Natural killer cell (primary cell): ENCODE measurements around the gene RHOBTB3. TPM values are rescaled to one million over a fixed set of nuclear protein-coding genes. Genes with fewer than 3 reads are reported as not detected.
A peak's percentile ranks its signal among the peaks of the same experiment; 100 is the strongest.

ENCODE experiments used
- ATAC-seq, 3 donors: fragments of 150-1000 bp in 2 of 3; fragments of 200-7000 bp in 1 of 3; cut with Tn5 transposase; 1 replicate in 1 of 3; 2 replicates in 2 of 3; pipeline ENCODE4 v1.10.0; 2021; ENCODE audit warnings: mild to moderate bottlenecking in 2 of 3, moderate library complexity in 2 of 3
- DNase-seq, 2 donors: peaks; one replicate each; pipeline versions ENCODE4 v3.0.0 to v3.0.0-alpha.2; 2013 to 2021; ENCODE audit warnings: mixed read lengths in 1 of 2
- H3K27ac ChIP-seq: one replicate; pipeline ENCODE4 v1.5.1; 2013; ENCODE audit warnings: mild to moderate bottlenecking, low read length
- H3K27me3 ChIP-seq: one replicate; pipeline ENCODE4 v1.6.1; 2013; ENCODE audit warnings: low read length; ENCODE audit not compliant: control insufficient read depth, insufficient read depth
- H3K36me3 ChIP-seq: one replicate; pipeline ENCODE4 v1.6.1; 2013; ENCODE audit warnings: low read length; ENCODE audit not compliant: control insufficient read depth, insufficient read depth
- H3K4me1 ChIP-seq: one replicate; pipeline ENCODE4 v1.6.1; 2013; ENCODE audit warnings: low read length; ENCODE audit not compliant: control insufficient read depth, insufficient read depth
- H3K4me3 ChIP-seq: one replicate; pipeline ENCODE4 v1.5.1; 2013; ENCODE audit warnings: low read length
- H3K9me3 ChIP-seq: one replicate; pipeline ENCODE4 v1.6.1; 2013; ENCODE audit warnings: low read length; ENCODE audit not compliant: control insufficient read depth, insufficient read depth
- H3K27ac Mint-ChIP-seq, 2 donors: one replicate each; pipeline ENCODE4 v1.8.0; 2022; ENCODE audit warnings: mild to moderate bottlenecking in 2 of 2, mixed read lengths in 2 of 2, moderate library complexity in 1 of 2
- H3K27me3 Mint-ChIP-seq, 2 donors: one replicate each; pipeline ENCODE4 v1.8.0; 2022; ENCODE audit warnings: low read depth in 2 of 2, mixed read lengths in 2 of 2
- H3K36me3 Mint-ChIP-seq: one replicate; pipeline ENCODE4 v1.8.0; 2022; ENCODE audit warnings: mixed read lengths
- H3K4me1 Mint-ChIP-seq, 2 donors: one replicate each; pipeline ENCODE4 v1.8.0; 2022; ENCODE audit warnings: mixed read lengths in 2 of 2
- H3K4me3 Mint-ChIP-seq: one replicate; pipeline ENCODE4 v1.8.0; 2022; ENCODE audit warnings: mild to moderate bottlenecking, moderate library complexity, mixed read lengths
- H3K9me3 Mint-ChIP-seq, 2 donors: one replicate each; pipeline ENCODE4 v1.8.0; 2022; ENCODE audit warnings: mixed read lengths in 2 of 2
- CTCF ChIP-seq: fragments of 200-600 bp; IDR thresholded peaks from one replicate; pipeline ENCODE4 v1.8.0; 2022; ENCODE audit warnings: antibody characterized with exemption
- WGBS: methylation state at CpG from one replicate; pipeline ENCODE4 v1.1.7; 2013; ENCODE audit warnings: missing lambda C conversion rate; ENCODE audit not compliant: insufficient coverage; 5-methylcytosine and 5-hydroxymethylcytosine counted together
- intact Hi-C: fragments of 100-400 bp; cut with micrococcal nuclease; formaldehyde crosslinking; loops from one replicate; pipeline ENCODE4 v1.14.2; 2022
- total RNA-seq, 4 donors: library from RNA; stranded (reverse); fragments of 120-200 nt in 1 of 4; gene quantifications; one replicate each; pipeline versions ENCODE4 v1.2.3 to v1.2.4, GENCODE V29; 2013 to 2022

Gene RHOBTB3
- total RNA-seq, 3 donors from 2014 or later (not counting 1 experiment from before 2014, with no cell fraction given): 46.5 to 55.1 (median 46.5) TPM

GRCh38 chr5:95727764-95728191 lies 3.4 kb upstream of the RHOBTB3 start:
- peak in 1 of 2 donors; percentile 11 for DNase-seq
- 96% methylated on average over 2 of the region's 2 CpGs for WGBS
- Histone ChIP-seq H3K27ac (no peak overlapping the region), H3K36me3 (no peaks in the 10 kb centered on the region), H3K4me3 (no peak overlapping the region), H3K4me1 (peaks cover 8% of the 10 kb centered on the region), H3K27me3 (no peaks in the 10 kb centered on the region), H3K9me3 (no peaks in the 10 kb centered on the region)
- no peak overlapping the region for H3K4me3 Mint-ChIP-seq
- no peak for TF ChIP-seq CTCF
- intact Hi-C loops: no loop called here
- no peak overlapping the region for H3K27ac Mint-ChIP-seq
- peaks cover 38 to 51% of the 10 kb centered on the region in 2 donors for H3K4me1 Mint-ChIP-seq
- ATAC-seq: no peak
- no peaks in the 10 kb centered on the region for H3K36me3 Mint-ChIP-seq
- no peaks in the 10 kb centered on the region for H3K9me3 Mint-ChIP-seq
- no peaks in the 10 kb centered on the region for H3K27me3 Mint-ChIP-seq

- Mint-ChIP-seq H3K27me3 (no peaks in the 10 kb centered on the region), H3K4me1 (peaks cover 44 to 57% of the 10 kb centered on the region in 2 donors), H3K9me3 (no peaks in the 10 kb centered on the region), H3K36me3 (no peaks in the 10 kb centered on the region), H3K27ac (no peak overlapping the region), H3K4me3 (no peak overlapping the region)
- Histone ChIP-seq H3K27me3 (no peaks in the 10 kb centered on the region), H3K36me3 (no peaks in the 10 kb centered on the region), H3K9me3 (no peaks in the 10 kb centered on the region), H3K4me1 (peaks cover 8% of the 10 kb centered on the region), H3K27ac (no peak overlapping the region), H3K4me3 (no peak overlapping the region)
- DNase-seq (peak in 1 of 2 donors; percentile 13), ATAC-seq (no peak)
- no peak for TF ChIP-seq CTCF
- 60% methylated on average over 3 of the region's 3 CpGs for WGBS
- intact Hi-C loops: no loop called here
Observed at GRCh38 chr5:95728494-95729114, 2.5 kb upstream of the RHOBTB3 start.

- H3K36me3 ChIP-seq: no peaks in the 10 kb centered on the region
- no peak overlapping the region for H3K4me3 ChIP-seq
- Mint-ChIP-seq H3K27me3 (no peaks in the 10 kb centered on the region), H3K4me3 (peak overlapping the region; percentile 94), H3K4me1 (peaks cover 44 to 62% of the 10 kb centered on the region in 2 donors), H3K9me3 (no peaks in the 10 kb centered on the region), H3K27ac (peak overlapping the region in 1 of 2 donors; percentile 83), H3K36me3 (no peaks in the 10 kb centered on the region)
- no peaks in the 10 kb centered on the region for H3K27me3 ChIP-seq
- peaks cover 8% of the 10 kb centered on the region for H3K4me1 ChIP-seq
- H3K9me3 ChIP-seq: no peaks in the 10 kb centered on the region
- 94% methylated on average over 6 of the region's 8 CpGs for WGBS
- no peak for ATAC-seq
- DNase-seq: no peak
- H3K27ac ChIP-seq: no peak overlapping the region
- intact Hi-C loops: loop anchor here (2.0 to 5.0 kb wide), 4 partner anchors 31 to 108 kb away; partner anchors contain the start of gene RFESD
- no peak for TF ChIP-seq CTCF
Observed at GRCh38 chr5:95729115-95730010, 1.8 kb upstream of the RHOBTB3 start.
